Kidney (tissue), 14 donors: ENCODE measurements around the gene TMEM91. TPM values are rescaled to one million over a fixed set of nuclear protein-coding genes. Genes with fewer than 3 reads are reported as not detected.

ENCODE experiments used
- DNase-seq, 5 donors: peaks; one replicate each; pipeline ENCODE4 v3.0.0-alpha.2; 2013 to 2020
- FAIRE-seq: peaks from 2 replicates; lab custom pipeline; 2012; peaks lifted over from hg19 to GRCh38; lab: Jason Lieb, UNC
- H3K27ac ChIP-seq, 2 donors: one replicate each; pipeline ENCODE4 v1.7.0; 2013; ENCODE audit warnings: low read depth in 2 of 2, low read length in 2 of 2, inconsistent platforms in 1 of 2
- H3K27me3 ChIP-seq: one replicate; pipeline ENCODE4 v1.7.1; 2013; ENCODE audit warnings: low read length, inconsistent platforms; ENCODE audit not compliant: control insufficient read depth, insufficient read depth
- H3K36me3 ChIP-seq, 3 donors: one replicate each; pipeline versions ENCODE4 v1.7.0 to v1.7.1; 2013; ENCODE audit warnings: low read length in 3 of 3, control low read depth in 1 of 3, inconsistent platforms in 1 of 3; ENCODE audit not compliant: insufficient read depth in 3 of 3, control insufficient read depth in 2 of 3
- H3K4me1 ChIP-seq, 3 donors: one replicate each; pipeline versions ENCODE4 v1.7.0 to v1.7.1; 2013; ENCODE audit warnings: low read length in 3 of 3, inconsistent platforms in 1 of 3, low read depth in 1 of 3; ENCODE audit not compliant: control insufficient read depth in 2 of 3, insufficient read depth in 2 of 3
- H3K4me3 ChIP-seq, 3 donors: one replicate each; pipeline versions ENCODE4 v1.7.0 to v1.8.1; 2013; ENCODE audit warnings: low read length in 3 of 3, control low read depth in 1 of 3, inconsistent platforms in 1 of 3
- H3K9ac ChIP-seq, 3 donors: one replicate each; pipeline versions ENCODE4 v1.7.0 to v1.7.1; 2013; ENCODE audit warnings: low read length in 3 of 3, control low read depth in 1 of 3, inconsistent platforms in 1 of 3
- H3K9me3 ChIP-seq, 3 donors: one replicate each; pipeline versions ENCODE4 v1.7.0 to v1.7.1; 2013; ENCODE audit warnings: low read length in 3 of 3, control low read depth in 1 of 3, inconsistent platforms in 1 of 3; ENCODE audit not compliant: control insufficient read depth in 2 of 3, insufficient read depth in 1 of 3
- intact Hi-C: fragments of 100-400 bp; cut with DNase I; formaldehyde crosslinking; loops from one replicate; pipeline ENCODE4 v1.11.1; 2022
- polyA plus RNA-seq: library from polyadenylated mRNA; stranded (reverse); fragments of 350-450 nt; fragmentation: Illumina TruSeq; extraction: RNeasy Lipid Tissue Mini Kit (QIAGEN cat#74804); gene quantifications from one replicate; pipeline ENCODE4 v1.2.3, GENCODE V29; 2014; ENCODE audit warnings: low read depth, low replicate concordance; ENCODE audit not compliant: insufficient read depth
- total RNA-seq: library from RNA; stranded (reverse); fragmentation: NEBNext Ultra II Directional; extraction: Animal tissue kit (Norgen Biotek cat#: 25700); gene quantifications from one replicate; pipeline ENCODE4 v1.2.1, GENCODE V29; 2021
- TF ChIP-seq, protein P1 (sequence below): IDR thresholded peaks from 3 replicates; pipeline ENCODE4 v1.5.1; 2012; ENCODE audit warnings: mild to moderate bottlenecking, moderate library complexity, borderline replicate concordance; ENCODE audit not compliant: insufficient read depth; ENCODE audit errors: extremely low read depth
- donor health status: control.
- donor health status: control.
- donor health status: control.
- donor health status: control.
- donor health status: control.
- donor health status: DM: yes; HTN: yes; CAD: no.
- donor health status: Normal renal cell carcinoma (clear cell type).

The TMEM91 gene
- total and polyA plus RNA-seq, 2 donors from 2014 or later, result 9.5 to 24.3 TPM

DNA sequence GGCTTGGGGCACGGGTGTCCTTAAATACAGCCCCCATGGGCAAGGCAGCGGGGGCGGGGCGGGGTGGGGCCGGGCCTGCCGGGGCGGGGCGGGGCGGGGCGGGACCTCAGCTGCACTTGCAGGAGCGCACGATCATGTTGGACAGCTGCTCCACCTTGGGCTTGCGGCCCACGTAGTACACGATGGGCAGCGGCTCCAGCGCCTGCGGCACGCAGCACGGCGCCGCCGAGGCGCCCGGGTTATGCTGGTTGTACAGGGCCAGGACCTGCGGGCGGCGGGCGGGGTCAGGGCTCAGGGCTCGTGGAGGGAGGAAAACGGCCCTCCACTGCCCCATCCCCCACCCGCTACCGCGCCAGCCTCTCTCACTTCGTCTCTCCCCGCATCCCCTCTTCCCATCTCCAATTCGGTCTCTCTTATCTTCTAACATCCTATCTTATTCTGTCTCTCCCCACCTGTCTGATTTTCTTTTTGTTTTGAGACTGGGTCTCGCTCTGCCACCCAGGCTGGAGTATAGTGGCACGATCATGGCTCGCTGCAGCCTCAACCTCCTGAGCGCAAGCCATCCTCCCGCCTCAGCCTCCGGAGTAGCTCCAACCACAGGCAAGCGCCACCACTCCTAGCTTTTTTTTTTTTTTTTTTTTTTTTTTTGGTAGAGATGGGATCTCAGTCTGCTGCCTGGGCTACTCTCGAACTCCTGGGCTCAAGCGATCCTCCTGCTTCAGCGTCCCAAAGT lies 45.2 kb upstream of the TMEM91 start:
- H3K4me1 ChIP-seq, result peaks cover 2 to 27% (median 16%) of the 10 kb centered on the region in 3 donors
- no peaks in the 10 kb centered on the region for H3K9me3 ChIP-seq
- DNase-seq (peak in 1 of 5 donors; percentile 58), FAIRE-seq (no peak)
- H3K9ac ChIP-seq, result no peak overlapping the region
- intact Hi-C loops, result no loop called here
- no peak overlapping the region for H3K4me3 ChIP-seq
- no peaks in the 10 kb centered on the region for H3K27me3 ChIP-seq
- H3K27ac ChIP-seq, result no peak overlapping the region
- H3K36me3 ChIP-seq, result no peaks in the 10 kb centered on the region
- TF ChIP-seq, protein P1, sequence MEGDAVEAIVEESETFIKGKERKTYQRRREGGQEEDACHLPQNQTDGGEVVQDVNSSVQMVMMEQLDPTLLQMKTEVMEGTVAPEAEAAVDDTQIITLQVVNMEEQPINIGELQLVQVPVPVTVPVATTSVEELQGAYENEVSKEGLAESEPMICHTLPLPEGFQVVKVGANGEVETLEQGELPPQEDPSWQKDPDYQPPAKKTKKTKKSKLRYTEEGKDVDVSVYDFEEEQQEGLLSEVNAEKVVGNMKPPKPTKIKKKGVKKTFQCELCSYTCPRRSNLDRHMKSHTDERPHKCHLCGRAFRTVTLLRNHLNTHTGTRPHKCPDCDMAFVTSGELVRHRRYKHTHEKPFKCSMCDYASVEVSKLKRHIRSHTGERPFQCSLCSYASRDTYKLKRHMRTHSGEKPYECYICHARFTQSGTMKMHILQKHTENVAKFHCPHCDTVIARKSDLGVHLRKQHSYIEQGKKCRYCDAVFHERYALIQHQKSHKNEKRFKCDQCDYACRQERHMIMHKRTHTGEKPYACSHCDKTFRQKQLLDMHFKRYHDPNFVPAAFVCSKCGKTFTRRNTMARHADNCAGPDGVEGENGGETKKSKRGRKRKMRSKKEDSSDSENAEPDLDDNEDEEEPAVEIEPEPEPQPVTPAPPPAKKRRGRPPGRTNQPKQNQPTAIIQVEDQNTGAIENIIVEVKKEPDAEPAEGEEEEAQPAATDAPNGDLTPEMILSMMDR, result no peak

DNA sequence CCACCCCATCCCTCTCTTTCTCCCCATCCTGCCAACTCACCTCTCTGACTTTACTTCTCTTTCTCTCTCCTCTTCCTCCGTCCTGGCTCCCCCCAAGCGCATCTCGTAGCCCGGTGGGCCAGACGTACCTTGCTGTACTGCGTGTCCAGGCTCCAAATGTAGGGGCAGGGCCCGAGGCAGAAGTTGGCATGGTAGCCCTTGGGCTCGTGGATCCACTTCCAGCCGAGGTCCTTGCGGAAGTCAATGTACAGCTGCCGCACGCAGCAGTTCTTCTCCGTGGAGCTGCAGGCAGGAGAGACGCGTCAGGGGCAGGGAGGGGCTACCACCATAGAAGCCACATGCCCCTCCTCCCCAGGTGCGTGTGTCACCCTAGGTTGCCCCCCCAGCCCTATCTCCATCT lies 44.3 kb upstream of the TMEM91 start:
- H3K36me3 ChIP-seq, result no peaks in the 10 kb centered on the region
- H3K27me3 ChIP-seq, result no peaks in the 10 kb centered on the region
- no peak overlapping the region for H3K4me3 ChIP-seq
- TF ChIP-seq, protein P1, result no peak
- FAIRE-seq, result no peak
- no peak overlapping the region for H3K27ac ChIP-seq
- H3K4me1 ChIP-seq, result peaks cover 0 to 20% (median 9%) of the 10 kb centered on the region in 3 donors
- H3K9ac ChIP-seq, result no peak overlapping the region
- H3K9me3 ChIP-seq, result no peaks in the 10 kb centered on the region
- no peak for DNase-seq
- intact Hi-C loops, result no loop called here

DNA sequence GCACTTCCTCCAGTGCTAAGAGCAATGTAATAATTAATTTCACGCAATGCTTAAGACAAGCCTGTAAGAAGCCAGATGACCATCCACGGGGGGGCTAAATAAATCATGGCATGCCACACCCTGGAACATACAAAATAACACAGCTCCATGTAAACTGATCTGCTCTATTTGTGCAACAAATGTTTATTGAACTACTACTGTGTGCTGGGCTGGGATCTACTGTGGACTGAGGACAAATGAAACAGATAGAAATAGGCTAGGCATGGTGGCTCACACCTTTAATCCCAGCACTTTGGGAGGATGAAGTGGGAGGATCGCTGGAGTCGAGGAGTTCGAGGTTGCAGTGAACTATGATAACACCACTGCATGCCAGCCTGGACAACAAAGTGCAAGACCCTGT lies 43.9 kb upstream of the TMEM91 start:
- intact Hi-C loops, result no loop called here
- TF ChIP-seq, protein P1, result no peak
- Histone ChIP-seq H3K4me1 (peaks cover 0 to 16% (median 5%) of the 10 kb centered on the region in 3 donors), H3K27ac (no peak overlapping the region), H3K27me3 (no peaks in the 10 kb centered on the region), H3K9ac (no peak overlapping the region), H3K4me3 (no peak overlapping the region), H3K9me3 (no peaks in the 10 kb centered on the region), H3K36me3 (no peaks in the 10 kb centered on the region)
- FAIRE-seq, result no peak
- no peak for DNase-seq
